ENCODE results near the gene PPOX.

The PPOX gene

GRCh38 chr1:161153682-161154337 lies 12.4 kb upstream of the PPOX start, which contains the start of gene UFC1:
TSS of gene UFC1 (plus strand) at chr1:161153978. CDS start at chr1:161153998, 20 bp downstream.
- peak; percentile 87 for DNase-seq

- no peak for DNase-seq
These were observed 8.4 kb upstream of the PPOX start for GRCh38 chr1:161157867-161158266.

DNA sequence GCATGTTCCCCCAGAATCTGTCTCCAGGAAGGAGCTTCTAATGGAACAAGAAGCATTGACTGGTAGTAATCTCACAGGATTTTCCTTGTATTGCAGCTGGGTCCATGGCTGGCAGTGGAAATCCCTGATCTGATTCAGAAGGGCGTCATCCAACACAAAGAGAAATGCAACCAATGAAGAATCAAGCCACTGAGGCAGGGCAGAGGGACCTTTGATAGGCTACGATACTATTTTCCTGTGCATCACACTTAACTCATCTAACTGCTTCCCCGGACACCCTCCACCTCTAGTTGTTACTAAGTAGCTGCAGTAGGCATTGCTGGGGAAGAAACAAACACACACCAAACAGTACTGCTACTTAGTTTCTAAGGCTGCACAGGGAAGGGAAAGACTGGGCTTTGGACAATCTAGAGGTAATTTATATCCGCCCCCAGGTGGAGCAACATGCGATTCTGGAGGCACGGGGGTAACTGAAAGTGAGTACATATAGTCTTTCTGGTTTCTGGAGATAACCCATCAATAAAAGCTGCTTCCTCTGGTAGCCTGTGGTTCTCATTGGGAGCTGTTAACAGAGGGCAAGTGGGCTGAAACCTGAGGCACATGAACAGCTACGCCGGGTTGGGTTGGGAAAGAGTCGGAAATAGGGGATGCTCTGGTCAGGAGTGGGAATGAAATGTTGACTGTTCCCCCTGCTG lies 7.8 kb upstream of the PPOX start:
- DNase-seq, result no peak

DNA sequence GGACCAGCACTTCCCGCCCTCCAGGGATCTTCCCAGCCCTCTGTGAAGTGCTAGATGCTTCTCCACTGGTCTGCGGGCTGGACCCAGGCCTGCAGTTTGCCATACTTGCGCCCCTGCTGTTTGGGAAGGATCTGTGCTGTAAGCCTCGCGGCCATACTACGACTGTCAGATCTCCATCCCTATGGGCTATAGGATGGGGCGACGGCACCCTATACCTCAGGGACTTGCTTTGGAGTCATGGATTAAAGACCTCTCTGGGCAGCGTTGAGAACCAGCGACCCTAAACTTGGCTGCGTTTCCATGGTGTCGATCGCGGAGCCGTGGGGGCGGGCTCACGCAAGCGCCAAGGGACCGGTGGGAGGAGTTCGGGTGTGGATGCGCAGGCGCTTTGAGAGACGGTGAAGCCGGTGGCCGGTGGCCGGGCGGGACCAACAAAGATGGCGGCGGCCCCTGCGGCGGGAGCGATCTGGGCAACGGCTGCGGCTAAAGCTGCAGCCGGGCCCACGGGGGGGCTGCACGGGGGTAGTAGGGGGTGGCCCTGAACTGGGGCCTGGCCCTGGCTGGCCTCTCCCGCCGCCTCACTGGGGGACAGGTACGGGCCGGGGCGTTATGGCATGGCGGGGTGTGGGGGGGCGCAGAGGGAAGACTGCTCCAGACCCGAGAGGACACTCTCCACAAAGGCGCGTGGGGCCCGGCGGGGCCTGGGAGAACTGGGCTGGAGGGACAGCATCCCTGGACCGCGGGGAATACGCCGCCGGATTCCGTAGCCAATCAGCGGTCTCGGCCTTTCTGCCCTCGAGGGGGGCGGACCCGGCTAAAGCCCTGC lies 6.9 kb upstream of the PPOX start, which contains the start of gene USP21:
Gene USP21 (plus strand): TSS at position 414 of the 826 bp plus-strand sequence. CDS start 1,141 bp downstream, outside the sequence.
- DNase-seq, result peak; percentile 83

DNA sequence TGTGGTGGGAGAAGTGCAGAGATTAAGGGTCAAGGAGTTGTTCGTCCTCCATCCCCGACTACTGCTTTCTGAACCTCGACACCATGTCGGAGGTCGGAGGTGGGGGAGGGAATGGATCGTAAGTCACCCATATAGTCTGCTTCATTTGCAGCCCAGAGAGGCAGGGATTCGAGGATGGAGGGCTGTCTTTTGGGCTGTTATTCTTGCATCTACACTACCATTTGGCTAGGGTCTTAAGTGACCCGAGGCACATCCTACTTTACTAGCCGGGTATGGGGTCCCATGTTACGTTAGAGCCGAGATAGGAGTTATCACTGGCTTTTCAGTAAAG lies 6.3 kb upstream of the PPOX start:
- no peak for DNase-seq

DNA sequence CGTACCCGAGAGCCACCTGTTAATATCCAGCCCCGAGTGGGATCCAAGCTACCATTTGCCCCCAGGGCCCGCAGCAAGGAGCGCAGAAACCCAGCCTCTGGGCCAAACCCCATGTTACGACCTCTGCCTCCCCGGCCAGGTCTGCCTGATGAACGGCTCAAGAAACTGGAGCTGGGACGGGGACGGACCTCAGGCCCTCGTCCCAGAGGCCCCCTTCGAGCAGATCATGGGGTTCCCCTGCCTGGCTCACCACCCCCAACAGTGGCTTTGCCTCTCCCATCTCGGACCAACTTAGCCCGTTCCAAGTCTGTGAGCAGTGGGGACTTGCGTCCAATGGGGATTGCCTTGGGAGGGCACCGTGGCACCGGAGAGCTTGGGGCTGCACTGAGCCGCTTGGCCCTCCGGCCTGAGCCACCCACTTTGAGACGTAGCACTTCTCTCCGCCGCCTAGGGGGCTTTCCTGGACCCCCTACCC lies 5.5 kb upstream of the PPOX start:
- DNase-seq, result no peak

GRCh38 chr1:161161652-161162051 lies 4.6 kb upstream of the PPOX start:
- DNase-seq, result no peak

- DNase-seq, result no peak
These were observed 4.2 kb upstream of the PPOX start for GRCh38 chr1:161162052-161162451.

DNA sequence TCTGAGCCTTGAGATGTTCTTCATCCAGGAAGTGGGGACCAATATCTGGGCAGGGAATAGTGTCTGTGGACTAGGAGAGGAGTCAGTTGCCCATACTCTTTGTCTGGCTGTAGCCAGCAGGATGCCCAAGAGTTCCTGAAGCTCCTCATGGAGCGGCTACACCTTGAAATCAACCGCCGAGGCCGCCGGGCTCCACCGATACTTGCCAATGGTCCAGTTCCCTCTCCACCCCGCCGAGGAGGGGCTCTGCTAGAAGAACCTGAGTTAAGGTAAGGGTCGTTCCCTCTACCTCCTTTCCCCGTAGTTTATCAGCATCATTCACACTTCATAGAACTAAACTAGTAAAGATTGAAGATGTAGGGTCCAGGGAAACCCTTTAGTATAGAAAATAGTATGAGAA lies 3.4 kb upstream of the PPOX start:
- DNase-seq, result no peak

- DNase-seq, result no peak
These were observed 2.4 kb upstream of the PPOX start for GRCh38 chr1:161163793-161164192.

- no peak for DNase-seq
These were observed 1.2 kb upstream of the PPOX start for GRCh38 chr1:161164901-161165610.

- no peak for DNase-seq
These were observed 683 bp downstream of the PPOX start for GRCh38 chr1:161166669-161167548.

DNA sequence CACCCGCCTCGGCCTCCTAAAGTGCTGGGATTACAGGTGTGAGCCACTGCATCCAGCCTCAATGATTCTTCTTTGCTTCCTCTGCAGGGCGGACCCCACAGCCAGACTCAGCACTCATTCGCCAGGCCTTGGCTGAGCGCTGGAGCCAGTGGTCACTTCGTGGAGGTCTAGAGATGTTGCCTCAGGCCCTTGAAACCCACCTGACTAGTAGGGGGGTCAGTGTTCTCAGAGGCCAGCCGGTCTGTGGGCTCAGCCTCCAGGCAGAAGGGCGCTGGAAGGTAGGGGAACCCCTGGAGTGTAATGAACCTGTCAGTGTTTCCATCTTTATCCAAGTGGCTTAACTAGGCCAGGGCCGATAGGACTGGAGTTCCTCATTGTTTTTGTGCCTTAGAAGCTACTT lies 2.7 kb downstream of the PPOX start:
- no peak for DNase-seq

- DNase-seq, result no peak
These were observed 5.0 kb downstream of the PPOX start for GRCh38 chr1:161171191-161171590.

DNA sequence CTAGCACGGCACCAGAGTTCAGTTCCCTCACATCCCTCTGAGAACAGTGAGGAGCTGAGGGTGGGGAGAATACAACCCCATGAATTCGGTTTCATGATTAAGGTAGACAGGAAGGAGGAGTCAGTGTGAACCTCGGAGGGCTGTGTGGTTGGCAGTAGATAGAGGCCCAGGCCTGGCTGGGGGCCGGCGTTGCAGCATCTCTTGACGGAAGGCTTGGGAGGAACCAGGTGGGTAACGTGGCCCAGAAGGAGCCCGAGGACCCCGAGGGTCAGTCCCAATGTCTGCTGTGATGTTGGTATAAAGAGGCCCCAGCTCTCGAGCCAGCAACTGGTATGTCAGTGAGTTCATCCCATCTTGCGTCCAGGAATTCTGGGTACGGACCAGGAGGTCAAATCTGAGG lies 5.5 kb downstream of the PPOX start:
- no peak for DNase-seq

- DNase-seq, result no peak
These were observed 6.1 kb downstream of the PPOX start for GRCh38 chr1:161172349-161172748.

DNA sequence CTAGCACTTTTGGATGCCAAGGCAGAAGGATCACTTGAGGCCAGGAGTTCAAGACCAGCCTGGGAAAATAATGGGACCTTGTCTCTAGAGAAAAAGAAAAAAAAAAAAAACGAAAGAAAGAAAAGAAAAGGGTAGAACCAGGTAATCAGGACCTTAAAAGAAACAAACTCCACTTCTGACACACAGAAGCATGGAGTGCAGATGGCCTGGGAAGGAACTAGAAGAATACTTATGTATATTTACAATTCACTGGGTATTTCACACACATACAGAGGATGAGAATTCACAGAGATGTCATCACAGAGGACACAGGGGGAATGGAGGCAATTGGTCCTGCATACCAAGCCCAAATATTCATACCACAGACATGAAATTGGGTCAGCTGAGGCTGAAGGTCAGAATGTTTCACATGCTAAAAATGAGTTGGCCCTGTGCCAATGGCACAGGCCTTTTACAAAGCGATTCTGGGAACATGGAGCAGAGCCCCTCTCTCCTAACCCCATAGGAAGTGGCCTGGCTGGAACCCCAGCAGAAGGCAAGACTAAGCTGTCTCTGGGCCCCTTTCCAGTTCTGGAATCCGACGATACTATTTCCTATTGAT lies 6.7 kb downstream of the PPOX start:
- no peak for DNase-seq

DNA sequence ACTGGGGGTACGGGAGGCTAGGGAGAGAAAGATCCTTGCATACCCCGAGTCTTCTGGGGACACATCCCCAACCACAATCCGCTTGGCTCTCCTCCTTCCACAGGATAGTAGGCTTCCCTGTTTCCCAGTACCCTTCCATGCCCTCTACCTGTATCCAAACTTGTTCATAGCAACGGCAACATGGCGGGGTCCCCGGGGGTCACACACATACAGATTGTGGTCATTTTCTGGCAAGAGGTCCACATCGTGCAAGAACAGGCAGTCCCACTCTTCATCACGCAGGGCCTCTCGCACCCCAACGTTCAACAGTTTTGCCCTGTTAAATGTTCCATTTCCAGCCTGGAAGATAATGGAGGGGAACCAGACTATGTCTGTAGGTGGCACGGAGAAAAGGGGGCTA lies 7.5 kb downstream of the PPOX start:
- DNase-seq, result no peak

DNA sequence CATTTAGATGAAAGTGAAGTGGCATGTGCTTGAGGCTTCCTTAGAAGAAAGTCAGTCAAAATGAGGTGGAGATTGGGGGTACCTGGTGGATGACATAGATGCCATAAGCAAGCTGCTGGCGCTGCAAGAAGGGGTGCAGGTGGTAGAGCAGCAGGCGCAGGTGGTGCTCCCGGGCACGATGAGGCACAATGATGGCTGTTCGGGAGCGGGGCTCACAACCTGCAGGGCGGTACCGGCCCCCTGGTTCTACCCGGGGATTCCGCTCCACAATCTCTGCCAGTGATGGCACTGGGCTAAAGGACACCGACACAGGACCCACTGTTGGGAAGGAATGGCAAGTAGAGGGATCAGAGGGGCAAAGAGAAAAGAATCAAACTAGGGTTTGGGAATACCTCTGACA lies 8.7 kb downstream of the PPOX start:
- DNase-seq, result no peak

DNA sequence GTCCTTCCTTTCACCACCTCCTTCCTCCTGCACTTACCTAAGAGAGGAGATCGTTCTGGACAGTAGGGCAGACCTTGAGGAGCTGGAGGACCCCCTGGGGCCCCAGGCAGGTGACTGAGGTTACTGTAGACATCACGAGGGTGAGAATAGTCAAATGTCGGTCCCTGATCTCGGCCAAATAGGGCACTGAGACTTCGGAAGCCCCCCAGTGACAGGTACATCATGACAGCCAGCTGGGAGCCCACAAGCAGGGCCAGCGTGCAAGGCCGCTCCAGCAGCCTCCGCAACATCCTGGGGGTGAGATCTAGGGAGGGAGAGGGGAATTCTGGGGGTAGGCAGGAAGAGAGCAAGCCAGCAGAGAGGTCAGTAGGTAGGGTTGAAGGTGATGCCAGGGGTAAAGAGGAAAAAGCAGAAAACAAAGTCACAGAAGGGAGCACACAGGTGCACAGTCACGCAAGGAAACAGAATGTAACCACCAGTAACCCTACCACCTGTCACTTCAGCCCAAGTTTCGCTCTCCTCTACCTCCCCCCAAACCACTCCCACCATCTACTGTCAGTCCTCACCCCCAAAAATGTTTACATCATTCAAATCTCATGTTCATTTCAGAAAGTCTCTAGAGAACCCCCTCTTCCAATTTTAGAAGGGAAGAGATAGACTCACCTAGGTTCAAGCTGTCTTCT lies 9.7 kb downstream of the PPOX start:
- no peak for DNase-seq
